Peyer's patch (tissue), 4 donors: Measurements from ENCODE around the gene LRRN2.

Source experiments
- POLR2A ChIP-seq, 2 donors: fragments of 450-650 bp; IDR thresholded peaks; one replicate each; pipeline ENCODE4 v1.5.1; 2017; ENCODE audit warnings: antibody characterized with exemption in 2 of 2, mild to moderate bottlenecking in 2 of 2, moderate library complexity in 2 of 2
- TF ChIP-seq, protein P1 (sequence below), 6 experiments: fragments of 450-650 bp in 4 of 6; fragments of 200-600 bp in 2 of 6; sonication (generic) in 1 of 6; IDR thresholded peaks; one replicate each; pipeline ENCODE4 v1.5.1; 2017 to 2019; ENCODE audit warnings: antibody characterized with exemption in 6 of 6, mild to moderate bottlenecking in 3 of 6, moderate library complexity in 1 of 6

GRCh38 chr1:204728456-204728855 is 42.9 kb upstream of the LRRN2 start:
- TF ChIP-seq, protein P1, sequence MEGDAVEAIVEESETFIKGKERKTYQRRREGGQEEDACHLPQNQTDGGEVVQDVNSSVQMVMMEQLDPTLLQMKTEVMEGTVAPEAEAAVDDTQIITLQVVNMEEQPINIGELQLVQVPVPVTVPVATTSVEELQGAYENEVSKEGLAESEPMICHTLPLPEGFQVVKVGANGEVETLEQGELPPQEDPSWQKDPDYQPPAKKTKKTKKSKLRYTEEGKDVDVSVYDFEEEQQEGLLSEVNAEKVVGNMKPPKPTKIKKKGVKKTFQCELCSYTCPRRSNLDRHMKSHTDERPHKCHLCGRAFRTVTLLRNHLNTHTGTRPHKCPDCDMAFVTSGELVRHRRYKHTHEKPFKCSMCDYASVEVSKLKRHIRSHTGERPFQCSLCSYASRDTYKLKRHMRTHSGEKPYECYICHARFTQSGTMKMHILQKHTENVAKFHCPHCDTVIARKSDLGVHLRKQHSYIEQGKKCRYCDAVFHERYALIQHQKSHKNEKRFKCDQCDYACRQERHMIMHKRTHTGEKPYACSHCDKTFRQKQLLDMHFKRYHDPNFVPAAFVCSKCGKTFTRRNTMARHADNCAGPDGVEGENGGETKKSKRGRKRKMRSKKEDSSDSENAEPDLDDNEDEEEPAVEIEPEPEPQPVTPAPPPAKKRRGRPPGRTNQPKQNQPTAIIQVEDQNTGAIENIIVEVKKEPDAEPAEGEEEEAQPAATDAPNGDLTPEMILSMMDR (IDR thresholded peaks at IDR 0.05) = no peak
- no peak for TF ChIP-seq POLR2A (IDR thresholded peaks at IDR 0.05)
